ENCODE measurements around the gene PLCB4.

- TF ChIP-seq CTCF (IDR thresholded peaks at IDR 0.05) (no peak), POLR2A (IDR thresholded peaks at IDR 0.05) (no peak)
Measured at GRCh38 chr20:9402546-9402945, 333.7 kb downstream of the PLCB4 start.

Data from lower leg skin (tissue), 3 donors.